Smooth muscle cell (in vitro differentiated cells): ENCODE measurements around the gene UBE2I. TPM values are rescaled to one million over a fixed set of nuclear protein-coding genes. Genes with fewer than 3 reads are reported as not detected.

Source experiments
- DNase-seq: peaks from one replicate; lab custom pipeline; 2025; ENCODE audit not compliant: unreplicated experiment; lab: John Stamatoyannopoulos, UW
- H2AFZ ChIP-seq: fragments of 200-600 bp; sonication (generic); 2 replicates; pipeline ENCODE4 v1.6.0; 2016; ENCODE audit warnings: antibody characterized with exemption, low read depth, mild to moderate bottlenecking
- H3F3A ChIP-seq: fragments of 200-600 bp; sonication (generic); 2 replicates; pipeline ENCODE4 v1.6.0; 2017; ENCODE audit warnings: antibody characterized with exemption, low read depth
- H3K27ac ChIP-seq: fragments of 200-600 bp; sonication (generic); 2 replicates; pipeline ENCODE4 v1.5.1; 2016; ENCODE audit warnings: low read depth, mild to moderate bottlenecking
- H3K27me3 ChIP-seq: fragments of 200-600 bp; sonication (generic); 2 replicates; pipeline ENCODE4 v1.6.1; 2016; ENCODE audit warnings: low read depth, mild to moderate bottlenecking
- H3K36me3 ChIP-seq: fragments of 200-600 bp; sonication (generic); 2 replicates; pipeline ENCODE4 v1.5.1; 2016; ENCODE audit warnings: low read depth
- H3K4me1 ChIP-seq: fragments of 200-600 bp; sonication (generic); 2 replicates; pipeline ENCODE4 v1.5.1; 2016; ENCODE audit warnings: low read depth
- H3K4me2 ChIP-seq: fragments of 200-600 bp; sonication (generic); 2 replicates; pipeline ENCODE4 v1.6.0; 2016; ENCODE audit warnings: mild to moderate bottlenecking
- H3K4me3 ChIP-seq: fragments of 200-600 bp; sonication (generic); 2 replicates; pipeline ENCODE4 v1.5.1; 2016; ENCODE audit warnings: mild to moderate bottlenecking
- H3K79me2 ChIP-seq: fragments of 200-600 bp; sonication (generic); 2 replicates; pipeline ENCODE4 v1.6.0; 2016; ENCODE audit warnings: low read depth, mild to moderate bottlenecking
- H3K9ac ChIP-seq: fragments of 200-600 bp; sonication (generic); 2 replicates; pipeline ENCODE4 v1.6.0; 2016; ENCODE audit warnings: low read depth
- H3K9me3 ChIP-seq: fragments of 200-600 bp; sonication (generic); replicated peaks from 2 replicates; pipeline ENCODE4 v1.5.1; 2016; ENCODE audit warnings: low read depth
- H4K20me1 ChIP-seq: fragments of 200-600 bp; sonication (generic); 2 replicates; pipeline ENCODE4 v1.6.0; 2016; ENCODE audit warnings: low read depth
- CTCF ChIP-seq: fragments of 200-600 bp; sonication (generic); IDR thresholded peaks from 2 replicates; pipeline ENCODE4 v1.5.1; 2017; ENCODE audit warnings: borderline replicate concordance, mild to moderate bottlenecking, antibody characterized with exemption; ENCODE audit not compliant: insufficient read depth, poor library complexity, severe bottlenecking
- WGBS: methylation state at CpG from one replicate; pipeline ENCODE4 v1.1.7; 2016; ENCODE audit warnings: low lambda C conversion rate; 5-methylcytosine and 5-hydroxymethylcytosine counted together
- polyA plus RNA-seq: library from polyadenylated mRNA; unstranded; fragments of >200 nt; fragmentation: Nextera tagmentation; extraction: Ambion mirVana; gene quantifications from 2 replicates; pipeline ENCODE4 v1.2.1, GENCODE V29; 2016
- total RNA-seq: library from RNA; depleted of rRNA; stranded (reverse); fragments of >200 nt; gene quantifications from 2 replicates; pipeline ENCODE4 v1.2.3, GENCODE V29; 2014

Gene UBE2I
- total and polyA plus RNA-seq, 2 experiments from 2014 or later = 95.9 to 169 TPM

DNA sequence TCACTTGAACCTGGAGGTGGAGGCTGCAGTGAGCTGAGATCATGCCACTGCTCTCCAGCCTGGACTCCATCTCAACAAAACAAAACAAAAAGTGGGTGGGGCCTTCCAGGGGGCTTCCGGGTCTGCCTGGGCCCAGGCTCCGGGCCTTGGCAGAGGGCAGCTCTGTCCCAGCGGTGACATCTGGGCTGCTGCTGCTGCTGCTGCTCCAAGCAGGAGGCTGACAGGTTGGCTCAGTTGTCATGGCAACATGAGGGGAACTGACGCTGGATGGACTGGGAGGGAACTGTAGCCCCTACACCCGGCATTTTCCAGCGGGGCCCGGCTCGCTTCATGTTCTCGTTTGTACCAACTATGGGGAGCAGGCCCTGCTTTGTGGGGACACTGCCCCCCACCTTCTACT is 28.1 kb downstream of the UBE2I start:
- Histone ChIP-seq H2AFZ (no peak overlapping the region), H3K79me2 (no peaks in the 10 kb centered on the region), H3K27me3 (peaks cover 49% of the 10 kb centered on the region), H3K27ac (no peak overlapping the region), H3K9me3 (no peaks in the 10 kb centered on the region), H3K4me1 (peaks cover under 1% of the 10 kb centered on the region), H3K4me3 (no peak overlapping the region), H3F3A (no peaks in the 10 kb centered on the region), H4K20me1 (no peaks in the 10 kb centered on the region), H3K9ac (no peak overlapping the region), H3K36me3 (no peaks in the 10 kb centered on the region), H3K4me2 (no peak overlapping the region)
- no peak for DNase-seq
- 78% methylated on average over 4 of the region's 9 CpGs for WGBS
- TF ChIP-seq CTCF = no peak

GRCh38 chr16:1338119-1338730 is 28.8 kb downstream of the UBE2I start:
- no peak for DNase-seq
- Histone ChIP-seq H3K27me3 (peaks cover 41% of the 10 kb centered on the region), H3F3A (no peaks in the 10 kb centered on the region), H3K9me3 (no peaks in the 10 kb centered on the region), H3K79me2 (no peaks in the 10 kb centered on the region), H3K36me3 (no peaks in the 10 kb centered on the region), H3K9ac (no peak overlapping the region), H3K4me3 (no peak overlapping the region), H2AFZ (no peak overlapping the region), H3K27ac (no peak overlapping the region), H3K4me2 (no peak overlapping the region), H3K4me1 (no peaks in the 10 kb centered on the region), H4K20me1 (no peaks in the 10 kb centered on the region)
- 66% methylated on average over 24 of the region's 30 CpGs for WGBS
- peak; percentile 37 for TF ChIP-seq CTCF

DNA sequence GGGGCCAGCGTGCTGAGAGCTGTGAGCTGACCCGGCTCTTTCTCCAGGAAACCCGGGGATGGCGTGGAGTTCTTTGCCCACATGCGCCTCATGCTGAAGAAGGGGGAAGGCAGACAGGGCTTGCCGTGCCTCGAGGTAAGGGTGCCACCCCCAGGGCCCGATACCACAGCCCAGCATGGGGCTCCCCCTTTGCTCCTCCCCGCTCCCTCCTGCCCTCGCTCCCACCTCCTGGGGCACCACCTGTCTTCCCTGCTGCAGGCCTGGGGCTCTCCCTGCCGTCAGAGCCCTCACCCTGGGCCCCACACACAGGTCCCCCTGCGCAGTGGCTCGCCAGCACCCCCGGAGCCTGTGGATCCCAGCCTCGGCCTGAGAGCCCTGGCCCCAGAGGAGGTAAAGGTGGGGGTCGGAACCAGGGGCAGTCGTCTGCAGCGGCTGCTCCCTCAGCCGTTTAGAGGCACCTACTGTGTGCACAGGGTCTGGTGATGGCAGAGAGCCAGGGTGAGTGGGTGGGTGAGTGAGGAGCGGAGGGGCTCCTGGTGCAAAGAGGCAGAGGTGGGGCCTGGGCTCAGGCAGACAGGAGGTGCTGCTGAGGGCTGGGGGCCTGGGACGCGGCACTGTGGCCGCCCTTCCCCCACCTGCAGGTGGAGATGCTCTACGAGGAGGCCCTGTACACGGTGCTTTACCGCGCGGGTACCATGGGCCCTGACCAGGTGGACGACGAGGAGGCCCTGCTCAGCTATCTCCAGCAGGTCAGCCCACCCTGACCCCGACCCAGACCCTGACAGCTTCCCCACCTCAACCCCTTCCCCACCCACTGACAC is 29.6 kb downstream of the UBE2I start:
- Histone ChIP-seq H2AFZ (no peak overlapping the region), H3K9me3 (no peaks in the 10 kb centered on the region), H3K79me2 (no peaks in the 10 kb centered on the region), H4K20me1 (no peaks in the 10 kb centered on the region), H3K36me3 (no peaks in the 10 kb centered on the region), H3K27ac (no peak overlapping the region), H3F3A (no peaks in the 10 kb centered on the region), H3K27me3 (peaks cover 33% of the 10 kb centered on the region), H3K4me1 (no peaks in the 10 kb centered on the region), H3K9ac (no peak overlapping the region), H3K4me3 (no peak overlapping the region), H3K4me2 (no peak overlapping the region)
- TF ChIP-seq CTCF = no peak
- no peak for DNase-seq
- WGBS = 80% methylated on average over 21 of the region's 31 CpGs
